B cell (primary cell): ENCODE measurements around the gene GNAT3. TPM values are rescaled to one million over a fixed set of nuclear protein-coding genes. Genes with fewer than 3 reads are reported as not detected.

ENCODE experiments used
- ATAC-seq: fragments of 200-7000 bp; cut with Tn5 transposase; one replicate; pipeline ENCODE4 v1.10.0; 2021; ENCODE audit warnings: low read depth, mild to moderate bottlenecking, moderate number of reproducible peaks, moderate library complexity
- CTCF ChIA-PET: fragments of 350-600 bp; sonication (Branson Sonifier 250); formaldehyde crosslinking; loops from one replicate; lab custom pipeline; 2021; ENCODE audit warnings: antibody characterized with exemption, inconsistent platforms; lab: Charles Lee
- POLR2A ChIA-PET: fragments of 350-600 bp; sonication (Branson Sonifier 250); formaldehyde crosslinking; loops from one replicate; lab custom pipeline; 2021; ENCODE audit warnings: antibody characterized with exemption; lab: Charles Lee
- DNase-seq: peaks from one replicate; pipeline ENCODE4 v3.0.0; 2013
- H2AFZ ChIP-seq: 2 replicates; pipeline ENCODE4 v1.6.1; 2012; ENCODE audit warnings: mild to moderate bottlenecking, low read depth, low read length; ENCODE audit not compliant: insufficient read depth, poor library complexity, severe bottlenecking
- H3K27ac ChIP-seq, 2 donors: 1 replicate in 1 of 2; 2 replicates in 1 of 2; pipeline ENCODE4 v1.5.1; 2012 to 2013; ENCODE audit warnings: low read length in 2 of 2, mild to moderate bottlenecking in 2 of 2, moderate library complexity in 1 of 2
- H3K27me3 ChIP-seq, 4 experiments: fragments of 200-600 bp in 1 of 4; sonication (generic) in 1 of 4; replicated peaks in 1 of 4; 1 replicate in 2 of 4; 2 replicates in 2 of 4; pipeline versions ENCODE4 v1.6.1 to v1.7.0; 2013 to 2016; ENCODE audit warnings: low read length in 3 of 4, mild to moderate bottlenecking in 2 of 4, mixed read lengths in 1 of 4, moderate library complexity in 1 of 4; ENCODE audit not compliant: insufficient read depth in 4 of 4, control insufficient read depth in 3 of 4; ENCODE audit errors: control extremely low read depth in 1 of 4
- H3K36me3 ChIP-seq, 2 experiments: replicated peaks in 1 of 2; 1 replicate in 1 of 2; 2 replicates in 1 of 2; pipeline versions ENCODE4 v1.6.1 to v1.7.1; 2013; ENCODE audit warnings: low read length in 1 of 2; ENCODE audit not compliant: insufficient read depth in 2 of 2, control insufficient read depth in 1 of 2; ENCODE audit errors: control extremely low read depth in 1 of 2, extremely low read depth in 1 of 2
- H3K4me1 ChIP-seq, 2 donors: fragments of 200-600 bp in 1 of 2; sonication (generic) in 1 of 2; 1 replicate in 1 of 2; 2 replicates in 1 of 2; pipeline versions ENCODE4 v1.5.1 to v1.6.1; 2013 to 2017; ENCODE audit warnings: low read length in 2 of 2; ENCODE audit not compliant: control insufficient read depth in 2 of 2, insufficient read depth in 2 of 2
- H3K4me2 ChIP-seq: replicated peaks from 2 replicates; pipeline ENCODE3; 2012; ENCODE audit warnings: mild to moderate bottlenecking, low read depth, low read length; ENCODE audit not compliant: poor library complexity, severe bottlenecking
- H3K4me3 ChIP-seq, 5 experiments: fragments of 200-600 bp in 1 of 5; sonication (generic) in 1 of 5; 1 replicate in 3 of 5; 2 replicates in 2 of 5; pipeline versions ENCODE4 v1.5.1 to v1.7.0; 2011 to 2016; ENCODE audit warnings: low read length in 4 of 5, mild to moderate bottlenecking in 4 of 5, low read depth in 2 of 5, control low read depth in 1 of 5, moderate library complexity in 1 of 5; ENCODE audit not compliant: insufficient read depth in 1 of 5; ENCODE audit errors: control extremely low read depth in 1 of 5, extremely low read depth in 1 of 5
- H3K79me2 ChIP-seq: fragments of 200-600 bp; sonication (generic); one replicate; pipeline ENCODE4 v1.6.0; 2016; ENCODE audit warnings: low read length; ENCODE audit not compliant: control insufficient read depth, insufficient read depth
- H3K9ac ChIP-seq: fragments of 200-600 bp; sonication (generic); 2 replicates; pipeline ENCODE4 v1.6.1; 2017; ENCODE audit warnings: mild to moderate bottlenecking, low read length, moderate library complexity
- H3K9me3 ChIP-seq, 3 donors: one replicate each; pipeline versions ENCODE4 v1.6.1 to v1.7.1; 2013; ENCODE audit warnings: low read length in 2 of 3; ENCODE audit not compliant: control insufficient read depth in 2 of 3, insufficient read depth in 1 of 3; ENCODE audit errors: control extremely low read depth in 1 of 3
- H4K20me1 ChIP-seq: 2 replicates; pipeline ENCODE4 v1.6.0; 2012; ENCODE audit warnings: mild to moderate bottlenecking, low read length; ENCODE audit not compliant: insufficient read depth, control insufficient read depth, poor library complexity, severe bottlenecking
- H3K27ac Mint-ChIP-seq: one replicate; pipeline ENCODE4 v1.8.0; 2021; ENCODE audit warnings: mixed read lengths
- H3K27me3 Mint-ChIP-seq: one replicate; pipeline ENCODE4 v1.8.0; 2021; ENCODE audit warnings: mixed read lengths
- H3K4me1 Mint-ChIP-seq: one replicate; pipeline ENCODE4 v1.8.0; 2021; ENCODE audit warnings: mixed read lengths
- H3K4me3 Mint-ChIP-seq: one replicate; pipeline ENCODE4 v1.8.0; 2021; ENCODE audit warnings: mixed read lengths
- H3K9me3 Mint-ChIP-seq: one replicate; pipeline ENCODE4 v1.8.0; 2022; ENCODE audit warnings: mixed read lengths; ENCODE audit not compliant: insufficient read depth
- CTCF ChIP-seq: fragments of 200-600 bp; IDR thresholded peaks from one replicate; pipeline ENCODE4 v1.8.0; 2022; ENCODE audit warnings: antibody characterized with exemption, mild to moderate bottlenecking
- EZH2 ChIP-seq: IDR thresholded peaks from 2 replicates; pipeline ENCODE4 v1.6.1; 2012; ENCODE audit warnings: borderline replicate concordance, low read depth, mild to moderate bottlenecking, moderate library complexity, low read length; ENCODE audit not compliant: insufficient read depth, poor library complexity, severe bottlenecking
- WGBS: methylation state at CpG from one replicate; pipeline ENCODE4 v1.1.5; 2013; ENCODE audit warnings: missing lambda C conversion rate; ENCODE audit not compliant: insufficient coverage; 5-methylcytosine and 5-hydroxymethylcytosine counted together
- intact Hi-C: fragments of 100-400 bp; cut with micrococcal nuclease; formaldehyde crosslinking; loops from one replicate; pipeline ENCODE4 v1.10.0; 2022
- polyA plus RNA-seq: library from polyadenylated mRNA; depleted of rRNA; stranded (reverse); fragments of >200 nt; gene quantifications from 2 replicates; pipeline ENCODE4 v1.2.3, GENCODE V29; 2012
- total RNA-seq, 2 donors: library from RNA; stranded (reverse); fragments of 120-200 nt in 1 of 2; gene quantifications; 1 replicate in 1 of 2; 2 replicates in 1 of 2; pipeline versions ENCODE4 v1.2.3 to v1.2.4, GENCODE V29; 2013 to 2022

GNAT3 gene
- total and polyA plus RNA-seq, 2 donors (not counting 1 experiment from before 2014, with no cell fraction given), result not detected

- DNase-seq, result no peak
- Histone ChIP-seq H3K27ac (no peak overlapping the region), H3K4me1 (no peaks in the 10 kb centered on the region), H3K9ac (no peak overlapping the region), H3K36me3 (no peaks in the 10 kb centered on the region), H3K9me3 (no peaks in the 10 kb centered on the region), H3K4me3 (no peak overlapping the region), H3K27me3 (no peaks in the 10 kb centered on the region), H3K79me2 (no peaks in the 10 kb centered on the region), H2AFZ (no peak overlapping the region), H4K20me1 (no peaks in the 10 kb centered on the region), H3K4me2 (no peak overlapping the region)
- ChIA-PET CTCF (no interaction called here), POLR2A (no interaction called here)
- no peak for TF ChIP-seq EZH2
- no peak for TF ChIP-seq CTCF
- Mint-ChIP-seq H3K4me1 (no peaks in the 10 kb centered on the region), H3K4me3 (no peak overlapping the region), H3K27me3 (no peaks in the 10 kb centered on the region), H3K9me3 (no peaks in the 10 kb centered on the region), H3K27ac (no peak overlapping the region)
- intact Hi-C loops, result no loop called here
- no CpG with 5 or more reads among the region's 1 CpG for WGBS
- no peak for ATAC-seq
These were observed 40.3 kb upstream of the GNAT3 start for GRCh38 chr7:80552031-80552694.

- intact Hi-C loops, result no loop called here
- Mint-ChIP-seq H3K27ac (no peak overlapping the region), H3K4me1 (no peaks in the 10 kb centered on the region), H3K27me3 (no peaks in the 10 kb centered on the region), H3K4me3 (no peak overlapping the region), H3K9me3 (no peaks in the 10 kb centered on the region)
- H3K36me3 ChIP-seq, result no peaks in the 10 kb centered on the region
- H4K20me1 ChIP-seq, result no peaks in the 10 kb centered on the region
- TF ChIP-seq EZH2 (no peak), CTCF (no peak)
- no peak overlapping the region for H3K4me2 ChIP-seq
- H3K79me2 ChIP-seq, result no peaks in the 10 kb centered on the region
- POLR2A ChIA-PET, result no interaction called here
- ATAC-seq, result no peak
- no peaks in the 10 kb centered on the region for H3K27me3 ChIP-seq
- no CpG with 5 or more reads among the region's 2 CpGs for WGBS
- no peak overlapping the region for H3K4me3 ChIP-seq
- CTCF ChIA-PET, result no interaction called here
- H2AFZ ChIP-seq, result no peak overlapping the region
- H3K9ac ChIP-seq, result no peak overlapping the region
- H3K27ac ChIP-seq, result no peak overlapping the region
- H3K4me1 ChIP-seq, result no peaks in the 10 kb centered on the region
- H3K9me3 ChIP-seq, result no peaks in the 10 kb centered on the region
- no peak for DNase-seq
These were observed 38.1 kb upstream of the GNAT3 start for GRCh38 chr7:80550005-80550404.
